Kidney tubule cell (primary cell): ENCODE data around the gene CPOX.
"Not testable (repeated sequence)": the region's sequence is repeated elsewhere in the genome, so short reads cannot be mapped to it uniquely, and the experiment has no call there.

Experiments
- DNase-seq: peaks from one replicate; pipeline ENCODE4 v3.0.0-alpha.2; 2018; ENCODE audit warnings: low spot score

Gene CPOX

GRCh38 chr3:98593046-98593936 lies at the start of gene CPOX:
TSS of gene CPOX (minus strand) at chr3:98593611. CDS start at chr3:98593504, 107 bp downstream.
- peak; percentile 95 for DNase-seq

- not testable (repeated sequence) for DNase-seq
Observed at GRCh38 chr3:98642769-98643168, 49.4 kb upstream of the CPOX start.

DNA sequence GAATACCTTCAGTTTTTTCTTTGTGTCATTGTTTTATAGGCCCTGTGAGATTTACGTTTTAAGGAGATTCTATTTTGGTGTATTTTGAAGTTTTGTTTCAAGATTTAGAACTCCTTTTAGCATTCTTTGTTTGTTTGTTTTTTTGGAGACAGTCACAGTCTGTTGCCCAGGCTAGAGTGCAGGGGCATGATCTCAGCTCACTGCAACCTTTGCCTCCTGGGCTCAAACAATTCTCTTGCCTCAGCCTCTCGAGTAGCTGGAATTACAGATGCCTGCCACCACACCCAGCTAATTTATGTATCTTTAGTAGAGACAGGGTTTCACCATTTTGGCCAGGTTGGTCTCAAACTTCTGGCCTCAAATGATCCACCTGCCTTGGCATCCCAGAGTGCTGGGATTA lies 48.3 kb upstream of the CPOX start:
- DNase-seq = not testable (repeated sequence)

- not testable (repeated sequence) for DNase-seq
Observed at GRCh38 chr3:98638515-98638914, 45.1 kb upstream of the CPOX start.

GRCh38 chr3:98630416-98630815 lies 37.0 kb upstream of the CPOX start:
- no peak for DNase-seq

DNA sequence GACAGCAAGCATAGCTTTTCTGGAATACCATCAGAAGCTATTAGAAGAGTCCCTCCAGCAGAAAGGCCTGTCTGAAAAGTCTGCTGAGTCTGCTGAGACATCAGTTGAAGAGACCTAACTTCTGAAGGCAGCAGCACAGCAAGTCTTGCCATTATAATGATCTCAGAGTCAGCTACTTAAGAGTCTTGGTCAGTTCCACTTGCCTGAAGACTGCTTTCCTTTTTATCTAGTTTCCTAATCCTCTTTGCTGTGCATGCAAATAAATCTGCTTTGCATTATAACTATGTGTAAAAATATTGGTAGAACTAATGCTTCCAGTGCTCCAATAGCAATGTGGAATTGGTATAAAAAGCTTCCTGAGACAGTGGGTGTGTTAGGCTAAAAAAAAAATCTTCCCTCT lies 34.9 kb upstream of the CPOX start:
- no peak for DNase-seq

DNA sequence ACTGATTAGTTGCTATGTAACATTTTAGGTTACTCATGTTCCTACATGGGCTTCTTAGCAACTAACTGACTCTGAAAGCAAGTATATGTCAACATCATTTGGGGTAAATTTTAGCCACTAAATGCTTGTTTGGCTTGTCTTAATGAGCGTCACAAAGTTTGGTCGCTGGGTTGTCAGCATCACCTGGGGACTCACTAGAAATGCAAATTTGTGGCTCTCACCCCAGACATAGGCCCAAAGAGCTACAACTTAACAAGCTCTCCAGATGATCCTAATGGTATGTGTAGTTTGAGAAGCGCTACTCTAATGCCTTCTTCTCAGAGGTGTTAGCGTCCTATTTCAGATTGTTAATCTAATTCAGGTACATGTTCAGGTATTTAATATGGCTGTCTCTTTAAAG lies 32.7 kb upstream of the CPOX start:
- no peak for DNase-seq

GRCh38 chr3:98623572-98624280 lies 30.3 kb upstream of the CPOX start:
- DNase-seq = no peak

GRCh38 chr3:98617841-98618240 lies 24.4 kb upstream of the CPOX start:
- no peak for DNase-seq

DNA sequence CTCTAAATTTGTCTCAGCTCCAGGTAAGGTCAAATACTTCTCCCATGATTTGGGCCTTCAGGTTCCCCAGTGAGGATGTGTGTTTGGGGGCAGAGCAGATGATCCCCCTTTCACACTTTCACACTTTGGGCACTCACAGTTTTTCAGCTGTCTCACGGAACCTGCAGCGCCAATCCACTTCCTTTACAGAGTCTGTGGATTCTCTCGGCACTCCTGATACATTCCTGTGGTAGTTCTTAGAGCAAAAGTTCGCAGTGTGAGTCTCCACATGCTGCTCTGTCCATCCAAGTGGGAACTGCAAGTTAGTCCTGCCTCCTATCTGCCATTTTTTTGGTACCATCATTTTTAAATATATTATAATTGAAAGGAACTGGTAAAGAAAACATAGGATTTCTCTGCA lies 20.2 kb upstream of the CPOX start:
- no peak for DNase-seq

- no peak for DNase-seq
Observed at GRCh38 chr3:98612996-98613517, 19.6 kb upstream of the CPOX start.

GRCh38 chr3:98612587-98612986 lies 19.2 kb upstream of the CPOX start:
- DNase-seq = no peak

DNA sequence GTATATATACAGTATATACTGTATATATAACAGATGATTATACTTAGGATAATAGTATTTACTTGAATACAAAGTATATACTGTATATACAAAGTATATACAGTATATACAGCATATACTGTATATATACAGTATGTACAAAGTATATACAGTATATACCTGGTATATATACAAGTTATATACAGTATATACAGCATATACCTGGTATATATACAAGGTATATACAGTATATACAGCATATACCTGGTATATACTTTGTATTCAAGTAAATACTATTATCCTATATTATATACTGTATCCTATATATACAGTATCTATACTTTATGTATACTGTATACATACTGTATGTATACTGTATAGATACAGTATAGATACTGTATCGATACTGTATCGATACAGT lies 14.6 kb upstream of the CPOX start:
- DNase-seq = no peak

GRCh38 chr3:98603580-98603979 lies 10.2 kb upstream of the CPOX start:
- peak; percentile 36 for DNase-seq

DNA sequence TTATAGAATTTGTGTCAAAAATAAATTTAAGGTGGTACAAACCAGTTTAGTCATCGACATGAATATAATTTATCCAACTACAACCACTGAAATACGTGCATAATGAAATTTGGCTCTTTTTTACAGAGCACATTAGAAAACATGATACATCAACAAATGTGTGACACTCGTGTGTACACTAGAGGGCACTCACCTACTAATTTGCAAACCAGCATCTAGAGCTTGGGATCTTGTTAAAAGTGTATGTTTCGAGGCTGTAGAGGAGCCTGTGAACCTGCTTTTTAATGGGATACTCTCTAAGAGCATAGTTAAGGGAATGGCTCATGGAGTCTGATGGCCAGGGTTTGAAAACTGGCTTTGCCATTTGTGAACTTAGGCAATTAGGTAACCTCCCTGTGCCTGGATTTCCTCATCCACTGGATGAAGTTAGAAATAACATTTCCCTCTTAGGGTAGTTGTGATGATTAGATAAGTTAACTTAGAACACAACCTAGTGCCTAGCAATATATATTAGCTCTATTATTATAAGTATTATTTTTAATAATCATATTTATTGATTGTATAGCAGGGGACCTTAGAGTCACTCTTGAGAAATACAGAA lies 8.8 kb upstream of the CPOX start:
- DNase-seq = peak; percentile 74

DNA sequence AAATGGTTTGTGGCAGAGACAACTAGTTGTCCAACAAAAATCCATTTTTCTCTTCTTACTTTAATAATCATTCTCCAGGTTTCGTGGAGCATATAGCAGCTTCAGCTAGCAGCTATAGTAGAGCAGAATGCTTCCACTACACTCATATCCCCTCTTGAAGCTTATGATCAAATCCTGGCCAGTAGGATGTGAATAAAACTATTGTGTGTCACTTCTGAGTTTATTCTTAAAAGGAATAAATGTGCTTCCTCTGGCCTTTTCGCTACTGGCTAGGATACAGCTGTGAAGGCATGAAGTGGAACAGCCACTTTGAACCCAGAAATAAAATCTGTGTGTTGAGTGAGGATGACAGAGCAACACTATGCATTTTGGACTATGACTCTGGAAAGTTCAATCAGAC lies 7.8 kb upstream of the CPOX start:
- DNase-seq = no peak

DNA sequence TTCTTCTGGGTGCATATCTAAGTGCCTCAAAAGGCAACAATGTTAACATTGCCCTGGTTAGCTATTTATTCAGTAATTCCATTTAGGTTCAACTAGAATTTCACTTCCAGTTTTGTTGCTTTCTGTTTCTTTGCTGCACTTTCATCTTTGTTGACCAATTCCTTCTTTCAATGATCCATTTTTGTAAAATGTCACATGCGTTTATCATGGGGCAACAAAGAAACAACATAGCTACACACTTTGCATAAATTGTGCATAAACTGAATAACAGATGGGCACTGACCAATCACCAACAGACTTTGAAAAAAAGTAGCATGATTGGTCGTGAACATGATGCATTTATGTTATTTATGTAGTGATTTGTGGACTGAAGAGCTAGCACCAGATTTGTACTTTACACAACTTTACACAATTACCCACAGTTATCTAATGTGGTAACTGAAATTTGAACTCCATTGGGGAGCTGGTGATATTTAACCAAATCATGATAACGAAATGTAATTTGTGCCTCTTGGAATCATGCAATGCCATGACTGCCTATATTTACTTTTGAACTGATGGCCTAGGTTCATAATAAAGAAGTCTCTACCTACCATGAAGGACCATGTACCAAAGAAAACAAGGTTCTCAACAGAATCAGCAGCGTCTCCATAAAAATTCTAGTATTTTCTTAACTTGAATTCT lies 7.1 kb upstream of the CPOX start:
- DNase-seq = no peak

DNA sequence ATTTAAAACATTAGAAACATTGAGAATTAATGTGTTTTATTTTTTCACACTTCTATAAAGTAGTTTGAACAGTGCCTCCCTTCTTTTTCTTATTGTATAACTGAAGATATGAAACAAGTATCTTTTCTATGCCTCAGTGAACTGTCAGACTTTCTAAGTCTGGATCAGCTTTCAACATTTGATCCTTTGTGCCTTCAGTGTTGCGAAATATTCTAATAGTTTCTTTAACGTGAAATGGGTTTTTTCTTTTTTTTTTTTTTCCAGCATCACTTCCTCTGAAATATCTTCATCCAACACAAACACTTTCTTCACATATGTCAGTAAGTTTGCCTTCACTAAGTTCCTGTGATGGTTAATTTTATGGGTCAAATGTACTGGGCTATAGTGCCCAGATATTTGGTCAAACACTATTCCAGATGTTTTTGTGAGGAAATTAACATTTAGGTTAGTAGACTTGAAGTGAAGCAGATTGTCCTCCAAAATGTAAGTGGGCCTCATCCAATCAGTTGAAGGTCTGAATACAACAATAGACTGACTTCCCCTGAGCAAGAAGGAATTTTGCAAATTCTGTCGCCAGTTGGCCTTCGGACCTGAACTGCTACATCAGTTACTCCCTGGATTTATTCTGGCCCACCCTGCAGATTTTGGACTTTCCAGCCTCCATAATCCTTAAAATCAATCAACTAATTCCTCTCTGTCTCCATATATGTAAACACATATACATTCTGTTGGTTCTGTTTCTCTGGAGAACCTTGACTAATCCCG lies 6.4 kb upstream of the CPOX start:
- DNase-seq = no peak

- no peak for DNase-seq
Observed at GRCh38 chr3:98598492-98598891, 5.1 kb upstream of the CPOX start.

- peak; percentile 40 for DNase-seq
Observed at GRCh38 chr3:98596541-98597500, 3.4 kb upstream of the CPOX start.
